ENCODE results near the gene ATP11A.

The ATP11A gene

GRCh38 chr13:112918266-112918665 lies 228.4 kb downstream of the ATP11A start:
- Histone ChIP-seq H3K79me2 (ENCODE audit: low read length) (no peaks in the 10 kb centered on the region), H2AFZ (ENCODE audit: low read depth, low read length) (no peak overlapping the region), H3K4me3 (ENCODE audit: low read length) (no peak overlapping the region), H3K27ac (ENCODE audit: low read length) (no peak overlapping the region), H3K4me2 (ENCODE audit: low read length) (no peak overlapping the region), H3K9me3 (ENCODE audit: insufficient read depth, low read length) (no peaks in the 10 kb centered on the region), H4K20me1 (ENCODE audit: insufficient read depth, low read length) (no peaks in the 10 kb centered on the region), H3K4me1 (ENCODE audit: low read length) (no peaks in the 10 kb centered on the region), H3K9ac (ENCODE audit: low read length) (no peak overlapping the region), H3K36me3 (replicated peaks; ENCODE audit: low read depth, low read length) (no peaks in the 10 kb centered on the region), H3K27me3 (ENCODE audit: low read depth, low read length) (peaks cover 17% of the 10 kb centered on the region)
- TF ChIP-seq EZH2phosphoT487 (IDR thresholded peaks at IDR 0.05; ENCODE audit: low read depth) (no peak), CTCF (IDR thresholded peaks at IDR 0.05; ENCODE audit: low read depth, low read length) (no peak)

- no peak overlapping the region for H3K27ac ChIP-seq (ENCODE audit: low read length)
- H3K4me3 ChIP-seq (ENCODE audit: low read length) = no peak overlapping the region
- no peaks in the 10 kb centered on the region for H4K20me1 ChIP-seq (ENCODE audit: insufficient read depth, low read length)
- no peak overlapping the region for H2AFZ ChIP-seq (ENCODE audit: low read depth, low read length)
- H3K4me1 ChIP-seq (ENCODE audit: low read length) = no peaks in the 10 kb centered on the region
- H3K4me2 ChIP-seq (ENCODE audit: low read length) = no peak overlapping the region
- H3K9ac ChIP-seq (ENCODE audit: low read length) = no peak overlapping the region
- no peaks in the 10 kb centered on the region for H3K79me2 ChIP-seq (ENCODE audit: low read length)
- H3K36me3 ChIP-seq (replicated peaks; ENCODE audit: low read depth, low read length) = no peaks in the 10 kb centered on the region
- TF ChIP-seq CTCF (IDR thresholded peaks at IDR 0.05; ENCODE audit: low read depth, low read length) = no peak
- TF ChIP-seq EZH2phosphoT487 (IDR thresholded peaks at IDR 0.05; ENCODE audit: low read depth) = no peak
- H3K9me3 ChIP-seq (ENCODE audit: insufficient read depth, low read length) = no peaks in the 10 kb centered on the region
- H3K27me3 ChIP-seq (ENCODE audit: low read depth, low read length) = peaks cover 12% of the 10 kb centered on the region
These were observed 228.9 kb downstream of the ATP11A start for GRCh38 chr13:112918746-112919145.

GRCh38 chr13:112923962-112924361 lies 234.1 kb downstream of the ATP11A start:
- Histone ChIP-seq H3K4me2 (ENCODE audit: low read length) (no peak overlapping the region), H3K27ac (ENCODE audit: low read length) (no peak overlapping the region), H3K36me3 (replicated peaks; ENCODE audit: low read depth, low read length) (no peaks in the 10 kb centered on the region), H3K4me3 (ENCODE audit: low read length) (no peak overlapping the region), H3K79me2 (ENCODE audit: low read length) (no peaks in the 10 kb centered on the region), H3K9me3 (ENCODE audit: insufficient read depth, low read length) (no peaks in the 10 kb centered on the region), H3K9ac (ENCODE audit: low read length) (no peak overlapping the region), H3K4me1 (ENCODE audit: low read length) (no peaks in the 10 kb centered on the region), H3K27me3 (ENCODE audit: low read depth, low read length) (peaks cover 19% of the 10 kb centered on the region), H4K20me1 (ENCODE audit: insufficient read depth, low read length) (no peaks in the 10 kb centered on the region), H2AFZ (ENCODE audit: low read depth, low read length) (no peak overlapping the region)
- TF ChIP-seq CTCF (IDR thresholded peaks at IDR 0.05; ENCODE audit: low read depth, low read length) = no peak
- no peak for TF ChIP-seq EZH2phosphoT487 (IDR thresholded peaks at IDR 0.05; ENCODE audit: low read depth)

GRCh38 chr13:112924365-112924764 lies 234.5 kb downstream of the ATP11A start:
- Histone ChIP-seq H3K9me3 (ENCODE audit: insufficient read depth, low read length) (no peaks in the 10 kb centered on the region), H3K4me1 (ENCODE audit: low read length) (no peaks in the 10 kb centered on the region), H3K36me3 (replicated peaks; ENCODE audit: low read depth, low read length) (no peaks in the 10 kb centered on the region), H3K9ac (ENCODE audit: low read length) (no peak overlapping the region), H3K4me2 (ENCODE audit: low read length) (no peak overlapping the region), H3K27ac (ENCODE audit: low read length) (no peak overlapping the region), H4K20me1 (ENCODE audit: insufficient read depth, low read length) (no peaks in the 10 kb centered on the region), H3K27me3 (ENCODE audit: low read depth, low read length) (peaks cover 23% of the 10 kb centered on the region), H3K4me3 (ENCODE audit: low read length) (no peak overlapping the region), H2AFZ (ENCODE audit: low read depth, low read length) (no peak overlapping the region), H3K79me2 (ENCODE audit: low read length) (no peaks in the 10 kb centered on the region)
- TF ChIP-seq EZH2phosphoT487 (IDR thresholded peaks at IDR 0.05; ENCODE audit: low read depth) (no peak), CTCF (IDR thresholded peaks at IDR 0.05; ENCODE audit: low read depth, low read length) (no peak)
